Ectodermal cell (in vitro differentiated cells): Measurements from ENCODE around the gene ATXN7L1. TPM values are rescaled to one million over a fixed set of nuclear protein-coding genes. Genes with fewer than 3 reads are reported as not detected.
A peak's percentile ranks its signal among the peaks of the same experiment; 100 is the strongest.

ENCODE experiments used
- H3K27ac ChIP-seq: 2 replicates; pipeline ENCODE4 v1.7.0; 2013; ENCODE audit warnings: mild to moderate bottlenecking, low read depth, low read length; ENCODE audit not compliant: insufficient read depth, poor library complexity, severe bottlenecking
- H3K27me3 ChIP-seq: 2 replicates; pipeline ENCODE4 v1.7.0; 2013; ENCODE audit warnings: mild to moderate bottlenecking, low read length; ENCODE audit not compliant: insufficient read depth, control insufficient read depth, poor library complexity, severe bottlenecking
- H3K36me3 ChIP-seq: one replicate; pipeline ENCODE4 v1.7.0; 2013; ENCODE audit warnings: low read length; ENCODE audit not compliant: control insufficient read depth, insufficient read depth
- H3K4me1 ChIP-seq: one replicate; pipeline ENCODE4 v1.7.0; 2013; ENCODE audit warnings: low read length; ENCODE audit not compliant: control insufficient read depth, insufficient read depth
- H3K4me3 ChIP-seq: 2 replicates; pipeline ENCODE4 v1.7.0; 2013; ENCODE audit warnings: low read depth, low read length, control low read depth; ENCODE audit not compliant: insufficient read depth
- H3K9me3 ChIP-seq: 2 replicates; pipeline ENCODE4 v1.7.0; 2013; ENCODE audit warnings: mild to moderate bottlenecking, low read length, moderate library complexity; ENCODE audit not compliant: control insufficient read depth
- WGBS, 2 experiments: methylation state at CpG; one replicate each; pipeline ENCODE4 v1.1.7; 2013; ENCODE audit warnings: missing lambda C conversion rate in 2 of 2; 5-methylcytosine and 5-hydroxymethylcytosine counted together
- polyA plus RNA-seq, 4 experiments: library from polyadenylated mRNA; stranded (reverse); fragments of 50-300 nt; gene quantifications; one replicate each; pipeline ENCODE4 v1.2.3, GENCODE V29; 2013

ATXN7L1 gene, protein sequence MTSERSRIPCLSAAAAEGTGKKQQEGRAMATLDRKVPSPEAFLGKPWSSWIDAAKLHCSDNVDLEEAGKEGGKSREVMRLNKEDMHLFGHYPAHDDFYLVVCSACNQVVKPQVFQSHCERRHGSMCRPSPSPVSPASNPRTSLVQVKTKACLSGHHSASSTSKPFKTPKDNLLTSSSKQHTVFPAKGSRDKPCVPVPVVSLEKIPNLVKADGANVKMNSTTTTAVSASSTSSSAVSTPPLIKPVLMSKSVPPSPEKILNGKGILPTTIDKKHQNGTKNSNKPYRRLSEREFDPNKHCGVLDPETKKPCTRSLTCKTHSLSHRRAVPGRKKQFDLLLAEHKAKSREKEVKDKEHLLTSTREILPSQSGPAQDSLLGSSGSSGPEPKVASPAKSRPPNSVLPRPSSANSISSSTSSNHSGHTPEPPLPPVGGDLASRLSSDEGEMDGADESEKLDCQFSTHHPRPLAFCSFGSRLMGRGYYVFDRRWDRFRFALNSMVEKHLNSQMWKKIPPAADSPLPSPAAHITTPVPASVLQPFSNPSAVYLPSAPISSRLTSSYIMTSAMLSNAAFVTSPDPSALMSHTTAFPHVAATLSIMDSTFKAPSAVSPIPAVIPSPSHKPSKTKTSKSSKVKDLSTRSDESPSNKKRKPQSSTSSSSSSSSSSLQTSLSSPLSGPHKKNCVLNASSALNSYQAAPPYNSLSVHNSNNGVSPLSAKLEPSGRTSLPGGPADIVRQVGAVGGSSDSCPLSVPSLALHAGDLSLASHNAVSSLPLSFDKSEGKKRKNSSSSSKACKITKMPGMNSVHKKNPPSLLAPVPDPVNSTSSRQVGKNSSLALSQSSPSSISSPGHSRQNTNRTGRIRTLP
- 12.4 TPM for polyA plus RNA-seq (2013, experiment 1 of 4)
- polyA plus RNA-seq (2013, experiment 2 of 4): 12.8 TPM
- 9.1 TPM for polyA plus RNA-seq (2013, experiment 3 of 4)
- polyA plus RNA-seq (2013, experiment 4 of 4): 10.9 TPM

DNA sequence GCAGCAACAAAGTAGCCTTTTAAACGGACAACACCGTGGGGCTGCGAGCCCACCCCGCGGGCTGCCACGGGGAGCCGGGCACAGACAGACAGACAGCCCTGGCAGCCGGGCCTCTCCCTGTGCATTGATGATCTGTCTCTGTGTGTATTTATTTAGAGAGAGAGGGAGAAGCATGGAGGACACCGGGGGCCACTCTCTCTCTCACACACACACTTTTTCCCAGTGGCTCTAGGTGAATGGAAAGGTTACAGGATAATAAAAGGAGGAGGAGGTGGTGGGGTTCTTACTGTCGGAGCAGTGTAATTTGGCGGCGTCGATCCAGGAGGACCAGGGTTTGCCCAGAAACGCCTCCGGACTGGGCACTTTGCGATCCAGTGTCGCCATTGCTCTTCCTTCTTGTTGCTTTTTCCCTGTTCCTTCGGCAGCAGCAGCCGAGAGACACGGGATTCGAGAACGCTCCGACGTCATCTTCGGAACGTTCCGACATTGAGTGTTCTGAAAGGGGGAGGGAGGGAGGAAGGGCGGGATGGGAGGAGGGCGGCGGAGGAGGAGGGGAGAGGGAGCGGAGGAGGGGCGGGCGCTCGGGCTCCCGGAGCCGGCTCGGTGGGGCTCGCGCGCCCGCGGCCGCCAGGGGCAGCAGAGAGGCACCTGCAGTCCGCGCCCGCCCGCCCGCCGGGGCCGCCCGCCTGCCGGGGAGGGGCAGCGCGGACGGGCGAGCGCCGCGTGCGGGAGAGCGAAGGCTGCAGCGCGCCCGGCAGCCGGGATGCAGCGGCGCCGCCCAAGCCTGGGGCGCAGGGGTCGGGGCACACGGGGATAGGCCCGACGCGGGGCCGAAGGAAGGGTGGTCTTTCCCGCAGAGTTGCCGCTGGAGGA lies at the start of gene ATXN7L1:
TSS of gene ATXN7L1 (minus strand) at position 509 of the 873 bp plus-strand sequence. CDS start at position 468, 41 bp downstream.
- Histone ChIP-seq H3K36me3 (peaks cover 4% of the 10 kb centered on the region), H3K9me3 (no peaks in the 10 kb centered on the region), H3K4me1 (peaks cover 23% of the 10 kb centered on the region), H3K27me3 (peaks cover 23% of the 10 kb centered on the region), H3K4me3 (peak within 1 kb of the TSS; percentile 63), H3K27ac (peak within 1 kb of the TSS; percentile 30)
- 0 to 1% methylated on average over 76 of the region's 77 CpGs for WGBS, 2 experiments

DNA sequence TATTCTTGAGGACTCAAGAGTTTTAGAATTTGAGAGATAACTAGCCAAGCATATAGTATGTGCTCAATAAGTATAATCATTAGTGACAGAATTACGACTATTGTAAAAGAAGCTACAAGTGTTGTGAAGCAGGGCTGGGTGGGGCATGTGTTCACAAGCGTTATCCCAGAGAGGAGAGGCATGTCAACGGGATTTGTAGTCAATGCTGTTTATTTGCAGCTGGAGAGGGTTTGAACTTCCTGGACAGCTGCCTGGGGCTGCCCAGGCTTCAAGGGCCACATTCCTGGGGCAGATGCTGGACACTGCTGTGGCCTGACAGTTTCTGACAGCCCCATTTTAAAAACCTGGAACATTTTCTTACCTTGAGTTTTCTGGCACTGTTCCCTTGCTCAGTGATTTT lies 49.7 kb upstream of the ATXN7L1 start:
- H3K36me3 ChIP-seq: no peaks in the 10 kb centered on the region
- no peak overlapping the region for H3K4me3 ChIP-seq
- H3K27ac ChIP-seq: no peak overlapping the region
- H3K27me3 ChIP-seq: no peaks in the 10 kb centered on the region
- H3K4me1 ChIP-seq: no peaks in the 10 kb centered on the region
- no peaks in the 10 kb centered on the region for H3K9me3 ChIP-seq
- 91 to 94% methylated on average over 3 of the region's 3 CpGs for WGBS, 2 experiments

DNA sequence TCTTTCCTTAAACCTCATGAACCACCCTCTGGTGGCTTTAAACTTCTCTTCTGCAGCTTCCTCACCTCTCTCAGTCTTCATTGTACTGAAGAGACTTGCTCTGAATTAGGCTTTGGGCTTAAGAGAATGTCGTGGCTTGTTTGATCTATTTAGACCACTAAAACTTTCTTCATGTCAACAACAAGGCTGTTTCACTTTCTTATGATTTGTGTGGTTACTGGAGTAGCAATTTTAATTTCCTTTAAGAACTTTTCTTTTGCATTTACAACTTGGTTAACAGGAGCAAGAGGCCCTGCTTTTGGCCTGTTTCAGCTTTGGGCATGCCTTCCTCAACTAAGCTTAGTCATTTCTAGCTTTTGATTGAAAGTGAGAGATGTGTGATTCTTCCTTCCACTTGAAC lies 48.5 kb upstream of the ATXN7L1 start:
- H3K36me3 ChIP-seq: no peaks in the 10 kb centered on the region
- no peaks in the 10 kb centered on the region for H3K27me3 ChIP-seq
- no peaks in the 10 kb centered on the region for H3K4me1 ChIP-seq
- 100% methylated on average over 1 of the region's 1 CpG for WGBS, 2 experiments
- H3K27ac ChIP-seq: no peak overlapping the region
- H3K9me3 ChIP-seq: no peaks in the 10 kb centered on the region
- no peak overlapping the region for H3K4me3 ChIP-seq

DNA sequence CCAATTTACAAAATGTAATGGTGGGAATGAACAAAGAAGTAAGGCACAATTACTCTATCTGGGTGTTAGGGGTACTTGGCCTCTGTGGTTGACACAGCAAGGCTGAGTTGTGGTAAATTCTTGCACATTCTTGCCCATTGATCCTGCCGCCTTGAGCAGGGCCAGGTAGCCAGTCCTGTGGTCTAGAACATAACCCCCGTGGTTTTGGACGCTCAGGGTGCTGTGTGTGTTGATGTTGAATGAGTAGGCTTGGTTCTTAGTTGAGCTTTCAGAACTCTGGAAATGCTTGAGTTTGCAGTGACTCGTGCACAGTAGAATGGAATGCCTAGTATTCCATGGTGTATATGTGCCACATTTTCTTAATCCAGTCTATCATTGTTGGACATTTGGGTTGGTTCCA lies 44.4 kb upstream of the ATXN7L1 start:
- no peak overlapping the region for H3K4me3 ChIP-seq
- H3K27ac ChIP-seq: no peak overlapping the region
- H3K9me3 ChIP-seq: no peaks in the 10 kb centered on the region
- no peaks in the 10 kb centered on the region for H3K36me3 ChIP-seq
- no peaks in the 10 kb centered on the region for H3K4me1 ChIP-seq
- no peaks in the 10 kb centered on the region for H3K27me3 ChIP-seq
- 90 to 94% methylated on average over 4 of the region's 4 CpGs for WGBS, 2 experiments

DNA sequence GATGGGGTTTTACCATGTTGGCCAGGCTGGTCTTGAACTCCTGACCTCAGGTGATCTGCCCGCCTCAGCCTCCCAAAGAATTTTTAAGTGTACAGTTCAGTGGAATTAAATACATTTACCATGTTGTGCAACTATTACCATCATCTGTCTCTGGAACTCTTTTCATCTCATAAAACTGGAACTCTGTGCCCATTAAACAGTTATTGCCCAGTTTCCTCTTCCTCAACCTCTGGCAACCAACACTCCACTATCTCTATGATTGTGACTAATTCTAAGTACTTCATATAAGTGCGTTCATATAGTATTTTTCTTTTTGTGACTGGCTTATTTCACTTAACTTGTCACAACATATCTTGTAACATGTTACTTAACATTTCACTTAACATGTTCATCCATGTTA lies 41.3 kb upstream of the ATXN7L1 start:
- Histone ChIP-seq H3K9me3 (no peaks in the 10 kb centered on the region), H3K27ac (no peak overlapping the region), H3K4me1 (no peaks in the 10 kb centered on the region), H3K4me3 (no peak overlapping the region), H3K27me3 (no peaks in the 10 kb centered on the region), H3K36me3 (no peaks in the 10 kb centered on the region)
- 79 to 93% methylated on average over 1 to 2 of the region's 2 CpGs for WGBS, 2 experiments

DNA sequence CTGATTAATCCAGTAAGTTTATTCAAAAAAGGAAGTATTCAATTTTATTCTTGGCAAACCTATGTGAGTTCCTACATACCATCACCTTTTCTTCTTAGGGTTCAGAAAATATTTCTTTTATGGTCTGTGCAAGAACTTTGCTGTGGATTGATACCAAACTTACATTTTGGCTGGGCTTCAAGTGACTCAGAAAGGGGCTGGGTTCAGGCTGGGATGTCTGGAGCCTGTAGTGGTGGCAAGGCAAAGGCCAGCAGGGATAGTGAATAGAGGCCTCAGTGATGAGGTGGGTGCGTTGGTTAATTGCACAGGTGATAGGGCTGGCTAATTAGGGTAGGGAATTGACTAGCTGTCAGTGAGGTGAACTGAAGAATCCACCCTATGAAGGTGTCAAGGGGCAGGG lies 40.2 kb upstream of the ATXN7L1 start:
- H3K36me3 ChIP-seq: no peaks in the 10 kb centered on the region
- no peaks in the 10 kb centered on the region for H3K27me3 ChIP-seq
- H3K4me1 ChIP-seq: no peaks in the 10 kb centered on the region
- WGBS, 2 experiments: 94 to 95% methylated on average over 1 of the region's 1 CpG
- H3K27ac ChIP-seq: no peak overlapping the region
- H3K9me3 ChIP-seq: no peaks in the 10 kb centered on the region
- no peak overlapping the region for H3K4me3 ChIP-seq

DNA sequence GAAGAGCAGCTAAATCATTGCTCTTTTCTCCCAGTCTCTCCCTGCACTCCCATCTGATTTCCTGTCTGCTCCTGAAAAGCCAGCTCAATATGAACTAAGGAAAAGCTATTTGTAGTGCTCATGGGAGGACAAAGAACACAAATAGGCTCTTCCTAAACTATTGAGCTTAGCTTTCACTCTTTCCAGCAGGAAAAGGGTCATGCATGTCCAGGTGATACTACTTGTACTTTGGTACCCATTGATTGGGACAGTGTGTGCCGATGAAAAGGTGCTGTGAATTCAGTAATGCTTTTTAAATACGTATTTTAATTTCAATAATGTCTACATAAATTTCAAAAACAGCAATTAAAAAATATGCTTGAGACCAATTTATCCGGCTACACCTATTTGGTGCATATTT lies 37.5 kb upstream of the ATXN7L1 start:
- Histone ChIP-seq H3K27me3 (no peaks in the 10 kb centered on the region), H3K27ac (no peak overlapping the region), H3K9me3 (no peaks in the 10 kb centered on the region), H3K4me3 (no peak overlapping the region), H3K36me3 (no peaks in the 10 kb centered on the region), H3K4me1 (no peaks in the 10 kb centered on the region)
- WGBS, 2 experiments: 100% methylated on average over 3 of the region's 3 CpGs

DNA sequence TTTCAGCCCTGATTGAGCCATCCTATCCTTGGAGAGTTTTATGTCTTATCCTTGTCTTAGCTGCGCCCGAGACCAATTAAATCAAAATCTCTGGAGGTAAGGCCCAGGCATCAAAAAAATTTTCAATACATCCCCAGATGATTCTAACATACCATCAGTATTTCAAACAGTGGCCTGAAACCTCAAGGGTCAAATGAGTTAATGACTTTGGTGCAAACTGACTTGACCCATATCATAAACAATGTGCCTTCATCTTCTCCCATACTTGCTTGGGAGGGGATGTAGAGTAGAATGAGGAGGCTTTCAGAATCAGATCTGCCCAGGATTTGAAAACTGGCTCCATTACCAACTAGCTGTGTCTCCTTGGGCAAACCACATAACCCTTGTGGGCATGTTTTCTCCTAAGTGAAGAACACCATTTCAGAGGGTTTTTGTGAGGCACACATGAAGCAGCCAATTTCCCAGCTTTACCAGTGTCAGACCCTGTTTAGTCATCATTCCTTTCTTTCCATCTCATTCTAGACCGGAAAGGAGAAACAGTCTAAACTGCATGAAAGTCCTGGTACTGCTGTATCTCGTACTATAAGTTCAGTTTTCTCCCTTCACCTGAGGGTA lies 35.7 kb upstream of the ATXN7L1 start:
- H3K9me3 ChIP-seq: no peaks in the 10 kb centered on the region
- H3K36me3 ChIP-seq: no peaks in the 10 kb centered on the region
- no peak overlapping the region for H3K4me3 ChIP-seq
- H3K4me1 ChIP-seq: no peaks in the 10 kb centered on the region
- 95 to 97% methylated on average over 4 of the region's 4 CpGs for WGBS, 2 experiments
- no peak overlapping the region for H3K27ac ChIP-seq
- H3K27me3 ChIP-seq: no peaks in the 10 kb centered on the region

DNA sequence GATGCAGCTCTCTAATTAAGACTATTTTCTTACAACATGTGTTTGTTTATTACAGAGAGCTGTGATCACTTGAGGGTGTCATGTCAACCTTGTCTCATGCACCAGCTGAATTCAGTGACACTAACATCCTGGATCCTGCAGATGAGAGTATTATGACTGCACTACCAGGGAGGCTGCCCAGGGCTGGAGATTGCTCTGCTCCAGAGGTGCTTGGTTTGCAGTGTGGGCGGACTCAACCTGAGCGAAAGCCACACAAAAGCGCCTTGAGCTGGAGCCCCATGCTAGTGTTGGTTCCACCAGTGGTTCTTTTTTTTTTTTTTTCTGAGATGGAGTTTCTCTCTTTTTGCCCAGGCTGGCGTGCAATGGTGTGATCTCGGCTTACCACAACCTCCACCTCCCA lies 33.8 kb upstream of the ATXN7L1 start:
- WGBS, 2 experiments: 86 to 94% methylated on average over 5 of the region's 5 CpGs
- H3K4me1 ChIP-seq: no peaks in the 10 kb centered on the region
- H3K4me3 ChIP-seq: no peak overlapping the region
- H3K27me3 ChIP-seq: no peaks in the 10 kb centered on the region
- H3K27ac ChIP-seq: no peak overlapping the region
- H3K9me3 ChIP-seq: no peaks in the 10 kb centered on the region
- H3K36me3 ChIP-seq: no peaks in the 10 kb centered on the region
